Skin of body (tissue), 2 donors: ENCODE results near the gene RAB31. TPM values are rescaled to one million over a fixed set of nuclear protein-coding genes. Genes with fewer than 3 reads are reported as not detected.

Source experiments
- DNase-seq: peaks from one replicate; lab custom pipeline; 2025; lab: John Stamatoyannopoulos, UW
- total RNA-seq: library from RNA; depleted of rRNA; stranded (reverse); fragments of >200 nt; gene quantifications from one replicate; pipeline ENCODE4 v1.2.3, GENCODE V29; 2014

The RAB31 gene
- total RNA-seq, 1 donor from 2014 or later, result 31.1 TPM

- no peak for DNase-seq
These were observed 16.9 kb upstream of the RAB31 start for GRCh38 chr18:9691235-9691634.

DNA sequence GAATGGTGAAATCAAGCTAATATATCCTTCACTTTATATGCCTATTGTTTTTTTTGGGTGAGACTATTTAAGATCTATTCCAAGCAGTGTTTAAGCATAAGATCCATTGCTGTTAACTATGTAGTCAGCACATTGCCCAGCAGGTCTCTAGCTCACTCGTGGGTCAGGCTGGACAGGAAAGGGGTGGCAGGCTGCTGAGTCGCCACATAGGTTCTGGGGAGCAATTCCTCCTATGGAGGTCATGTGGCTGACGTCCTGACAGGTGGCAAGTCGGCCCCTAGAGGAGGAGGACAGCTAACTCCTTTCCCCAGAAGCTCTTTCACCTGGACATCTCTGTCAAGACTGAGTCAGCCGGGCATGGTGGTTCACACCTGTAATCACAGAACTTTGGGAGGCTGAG is 13.9 kb upstream of the RAB31 start:
- DNase-seq, result no peak

DNA sequence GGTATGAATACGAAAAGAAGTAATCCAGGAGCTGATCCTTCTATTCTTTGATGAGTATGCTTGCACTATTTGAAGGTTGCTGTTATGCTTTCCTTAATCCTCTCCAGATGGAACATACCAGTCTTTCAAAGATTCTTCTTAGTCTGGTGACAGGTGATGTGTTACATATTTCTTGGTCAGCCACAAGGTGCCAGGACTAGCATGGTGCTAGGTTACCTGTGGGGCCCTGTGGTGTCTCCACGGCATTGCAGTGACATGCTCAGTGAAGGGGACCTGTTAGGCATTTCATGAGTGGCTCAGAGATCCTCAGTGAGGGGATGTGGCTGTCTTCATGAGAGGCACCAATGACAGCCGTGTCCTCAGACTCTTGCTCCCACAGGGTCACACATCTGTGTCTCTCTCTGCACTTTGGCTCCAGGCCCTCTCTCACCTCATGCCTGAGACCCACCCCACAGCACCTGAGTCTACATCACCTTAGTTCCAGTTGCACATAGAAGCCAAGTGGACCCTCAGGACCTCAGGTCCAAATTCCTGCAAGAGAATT is 13.1 kb upstream of the RAB31 start:
- DNase-seq, result no peak

GRCh38 chr18:9695605-9696004 is 12.5 kb upstream of the RAB31 start:
- DNase-seq, result no peak

GRCh38 chr18:9696112-9696511 is 12.0 kb upstream of the RAB31 start:
- DNase-seq, result no peak

DNA sequence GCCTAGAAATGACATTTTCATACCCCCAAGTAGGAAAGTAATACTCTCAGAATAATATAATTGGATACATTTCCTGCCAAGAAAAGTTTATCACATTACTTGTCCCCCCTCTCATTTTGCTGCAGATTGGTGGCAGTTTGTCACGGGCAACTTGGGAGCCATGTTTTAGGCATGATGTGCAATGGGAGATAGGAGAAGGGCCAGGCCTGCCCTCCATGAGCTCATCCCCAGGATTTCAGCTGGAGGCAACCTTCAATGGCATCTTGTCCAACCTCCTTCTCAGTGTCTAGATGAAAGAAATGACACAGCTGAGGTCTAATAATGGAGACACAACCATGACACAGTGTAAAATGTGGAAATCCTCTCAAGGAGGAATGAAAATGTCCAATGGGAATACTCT is 11.4 kb upstream of the RAB31 start:
- no peak for DNase-seq

DNA sequence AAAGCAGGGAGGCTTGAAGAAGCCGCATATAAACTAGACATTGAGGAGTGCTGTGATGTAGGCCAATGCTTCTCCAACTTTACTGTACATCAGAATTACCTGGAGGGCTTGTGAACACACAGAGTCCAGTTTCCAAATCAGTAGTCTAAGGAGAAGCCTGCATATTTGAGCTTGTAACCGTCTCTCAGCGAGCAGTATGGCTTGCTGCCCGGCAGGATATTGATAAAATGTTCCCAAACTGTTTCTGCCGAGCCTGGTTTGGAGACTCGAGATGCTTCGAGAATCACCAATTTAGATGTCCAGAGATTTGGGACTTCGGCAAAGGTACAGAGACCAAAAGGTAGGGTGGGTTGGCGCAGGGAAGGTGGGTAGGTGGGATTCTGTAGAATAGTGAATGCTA is 11.0 kb upstream of the RAB31 start:
- DNase-seq, result no peak

- DNase-seq, result no peak
These were observed 9.6 kb upstream of the RAB31 start for GRCh38 chr18:9698497-9698896.

GRCh38 chr18:9700261-9700796 is 7.8 kb upstream of the RAB31 start:
- no peak for DNase-seq

- no peak for DNase-seq
These were observed 6.3 kb upstream of the RAB31 start for GRCh38 chr18:9701609-9702349.

- no peak for DNase-seq
These were observed 3.6 kb upstream of the RAB31 start for GRCh38 chr18:9704233-9705118.

GRCh38 chr18:9705183-9705829 is 2.8 kb upstream of the RAB31 start:
- DNase-seq, result no peak

- no peak for DNase-seq
These were observed 1.8 kb upstream of the RAB31 start for GRCh38 chr18:9706081-9706935.

DNA sequence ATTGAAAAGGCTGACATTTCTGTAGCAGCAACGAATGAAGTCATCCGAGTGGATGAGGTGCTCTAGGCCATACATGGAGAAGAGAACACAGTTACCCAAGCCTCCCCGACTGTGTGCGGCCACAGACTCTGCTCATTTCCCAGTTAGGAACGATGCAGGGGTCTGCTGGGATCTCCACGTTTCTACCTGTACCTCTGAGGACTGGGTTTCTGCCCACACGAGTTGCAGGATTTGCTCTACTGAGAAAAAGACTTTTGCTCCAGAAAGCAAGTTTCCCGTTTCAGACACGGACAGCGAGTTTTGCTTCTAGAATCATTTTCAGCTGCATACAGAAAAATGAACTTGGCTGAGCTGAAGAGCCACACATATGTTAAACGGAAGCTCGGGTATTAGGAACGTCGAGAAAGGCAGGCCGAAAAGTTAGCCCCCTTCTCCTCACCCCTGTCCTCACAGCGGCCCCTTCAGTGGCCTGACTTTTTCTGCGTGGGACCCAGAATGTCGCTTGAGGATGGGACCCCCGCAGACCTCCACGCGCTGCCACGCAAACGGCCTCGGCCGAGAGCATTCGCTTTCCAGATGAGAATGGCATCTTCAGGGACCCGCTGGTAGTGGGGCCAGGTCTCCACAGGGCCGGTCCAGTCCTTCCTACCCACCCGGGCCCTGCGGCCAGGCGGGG is 582 bp upstream of the RAB31 start:
- peak; percentile 50 for DNase-seq

GRCh38 chr18:9708434-9709303 is 568 bp downstream of the RAB31 start:
- no peak for DNase-seq

GRCh38 chr18:9709304-9709877 is 1.3 kb downstream of the RAB31 start:
- no peak for DNase-seq

DNA sequence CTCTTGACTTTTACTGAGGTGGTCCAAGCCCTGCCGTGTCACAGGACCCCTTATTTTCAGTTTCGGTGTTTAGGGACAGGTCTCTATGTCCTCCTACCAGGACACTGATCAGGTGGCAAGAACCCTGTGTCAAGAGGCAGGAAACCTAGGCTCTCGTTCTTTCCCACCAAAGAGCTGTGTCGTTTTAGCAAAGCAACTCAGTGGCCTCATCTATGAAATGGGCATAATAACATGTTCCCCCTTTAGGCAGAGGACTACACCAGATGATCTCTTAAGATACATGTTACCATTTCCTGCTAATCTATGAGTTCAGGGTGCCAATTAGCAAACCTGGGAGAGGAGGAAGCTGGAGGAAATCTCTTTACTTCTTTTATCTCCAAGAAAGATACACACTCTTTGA is 1.9 kb downstream of the RAB31 start:
- DNase-seq, result no peak

GRCh38 chr18:9711361-9712129 is 3.4 kb downstream of the RAB31 start:
- DNase-seq, result no peak
